Fibroblast of the aortic adventitia (primary cell): ENCODE data around the gene SPA17. TPM values are rescaled to one million over a fixed set of nuclear protein-coding genes. Genes with fewer than 3 reads are reported as not detected.
A peak's percentile ranks its signal among the peaks of the same experiment; 100 is the strongest.

ENCODE experiments used
- DNase-seq: peaks from one replicate; pipeline ENCODE4 v3.0.0-alpha.2; 2010; ENCODE audit warnings: low read depth
- H3K4me3 ChIP-seq: 2 replicates; pipeline ENCODE4 v1.5.1; 2011; ENCODE audit warnings: low read depth, mild to moderate bottlenecking, control low read depth, low read length, moderate library complexity
- total RNA-seq: library from RNA; depleted of rRNA; stranded (reverse); fragments of >200 nt; gene quantifications from 2 replicates; pipeline ENCODE4 v1.2.3, GENCODE V29; 2012; ENCODE audit warnings: low replicate concordance
- TF ChIP-seq, protein P1 (sequence below): IDR thresholded peaks from 2 replicates; pipeline ENCODE4 v1.5.1; 2011; ENCODE audit warnings: mild to moderate bottlenecking, low read length, control low read depth, inconsistent platforms; ENCODE audit not compliant: insufficient read depth

Gene SPA17
- total RNA-seq, 1 donor = 9.1 TPM

DNA sequence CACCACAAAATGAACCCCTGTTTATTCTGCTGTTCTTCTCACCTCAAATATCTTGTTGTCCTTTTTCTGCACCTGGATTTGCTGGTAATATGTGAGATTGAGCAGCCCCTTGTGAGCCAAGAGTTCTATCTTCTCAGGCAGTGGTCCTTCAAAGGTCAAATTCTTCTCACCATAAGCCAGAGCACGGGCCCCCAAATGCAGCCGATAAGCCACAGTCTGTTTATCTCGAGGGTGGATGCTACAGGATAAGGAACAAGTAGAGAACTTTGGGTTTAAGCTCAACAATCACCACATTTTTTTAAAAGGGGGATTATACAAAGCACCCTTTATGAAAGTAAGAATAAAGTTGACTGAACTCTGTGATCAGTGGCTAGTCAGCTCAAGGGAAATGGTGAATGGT lies 35.2 kb upstream of the SPA17 start:
- TF ChIP-seq, protein P1, sequence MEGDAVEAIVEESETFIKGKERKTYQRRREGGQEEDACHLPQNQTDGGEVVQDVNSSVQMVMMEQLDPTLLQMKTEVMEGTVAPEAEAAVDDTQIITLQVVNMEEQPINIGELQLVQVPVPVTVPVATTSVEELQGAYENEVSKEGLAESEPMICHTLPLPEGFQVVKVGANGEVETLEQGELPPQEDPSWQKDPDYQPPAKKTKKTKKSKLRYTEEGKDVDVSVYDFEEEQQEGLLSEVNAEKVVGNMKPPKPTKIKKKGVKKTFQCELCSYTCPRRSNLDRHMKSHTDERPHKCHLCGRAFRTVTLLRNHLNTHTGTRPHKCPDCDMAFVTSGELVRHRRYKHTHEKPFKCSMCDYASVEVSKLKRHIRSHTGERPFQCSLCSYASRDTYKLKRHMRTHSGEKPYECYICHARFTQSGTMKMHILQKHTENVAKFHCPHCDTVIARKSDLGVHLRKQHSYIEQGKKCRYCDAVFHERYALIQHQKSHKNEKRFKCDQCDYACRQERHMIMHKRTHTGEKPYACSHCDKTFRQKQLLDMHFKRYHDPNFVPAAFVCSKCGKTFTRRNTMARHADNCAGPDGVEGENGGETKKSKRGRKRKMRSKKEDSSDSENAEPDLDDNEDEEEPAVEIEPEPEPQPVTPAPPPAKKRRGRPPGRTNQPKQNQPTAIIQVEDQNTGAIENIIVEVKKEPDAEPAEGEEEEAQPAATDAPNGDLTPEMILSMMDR = no peak
- H3K4me3 ChIP-seq = no peak overlapping the region
- no peak for DNase-seq

DNA sequence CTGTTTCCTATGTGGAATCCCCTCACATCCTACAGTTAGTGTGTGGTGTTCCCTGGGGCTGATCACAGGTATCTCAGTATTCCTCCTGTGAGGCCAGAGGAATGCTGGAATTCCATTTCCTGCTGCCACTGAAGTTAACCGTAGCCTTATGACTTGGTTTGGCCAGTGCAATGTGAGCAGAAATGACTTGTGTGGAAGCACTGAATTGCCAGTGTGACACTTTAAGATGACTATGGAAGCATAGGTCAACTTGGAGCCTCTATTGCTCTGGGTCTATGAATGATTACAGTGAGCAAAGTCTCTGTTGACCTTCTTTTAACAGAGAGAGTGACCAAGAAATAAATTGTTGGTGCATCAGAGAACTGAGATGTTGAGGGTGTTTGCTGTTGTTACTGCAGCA lies 34.5 kb upstream of the SPA17 start:
- no peak overlapping the region for H3K4me3 ChIP-seq
- no peak for DNase-seq
- TF ChIP-seq, protein P1 = no peak

DNA sequence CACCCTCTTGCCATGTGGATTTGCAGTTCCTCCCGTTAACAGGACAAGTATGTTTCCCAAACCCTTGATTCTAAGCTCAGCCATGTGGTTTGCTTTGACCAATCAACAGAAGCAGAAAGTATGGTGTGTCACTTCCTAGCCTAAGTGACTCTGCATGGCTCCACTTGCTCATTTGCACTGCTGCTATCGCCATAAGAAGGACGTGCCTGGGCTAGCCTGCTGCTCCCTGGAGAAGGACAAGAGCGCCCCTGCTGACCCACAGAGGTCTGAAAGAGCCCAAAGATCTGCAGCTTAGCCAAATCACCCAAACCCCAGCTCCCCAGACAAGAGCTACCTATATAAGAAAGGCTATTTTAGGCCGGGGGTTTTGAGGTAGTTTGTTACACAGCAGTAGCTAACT lies 33.0 kb upstream of the SPA17 start:
- no peak for DNase-seq
- no peak overlapping the region for H3K4me3 ChIP-seq
- TF ChIP-seq, protein P1 = no peak

DNA sequence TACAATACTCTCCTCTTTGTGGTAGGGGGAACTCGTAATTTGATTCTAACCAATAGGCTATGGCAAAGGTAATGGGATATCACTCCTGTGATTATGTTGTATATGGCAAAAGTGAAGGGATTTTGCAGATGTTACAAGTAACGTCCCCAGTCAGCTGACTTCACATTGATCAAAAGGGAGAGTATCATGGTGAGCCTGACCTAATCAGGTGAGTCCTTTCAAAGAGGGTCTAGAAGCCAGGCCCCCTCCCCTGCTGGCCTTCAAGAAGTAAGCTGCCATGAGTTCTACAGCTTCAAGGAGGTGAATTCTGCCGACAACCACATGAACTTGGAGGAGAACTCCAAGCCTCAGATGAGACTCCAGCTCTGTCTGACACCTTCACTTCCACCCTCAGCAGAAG lies 31.1 kb upstream of the SPA17 start:
- DNase-seq = no peak
- no peak overlapping the region for H3K4me3 ChIP-seq
- TF ChIP-seq, protein P1 = no peak

DNA sequence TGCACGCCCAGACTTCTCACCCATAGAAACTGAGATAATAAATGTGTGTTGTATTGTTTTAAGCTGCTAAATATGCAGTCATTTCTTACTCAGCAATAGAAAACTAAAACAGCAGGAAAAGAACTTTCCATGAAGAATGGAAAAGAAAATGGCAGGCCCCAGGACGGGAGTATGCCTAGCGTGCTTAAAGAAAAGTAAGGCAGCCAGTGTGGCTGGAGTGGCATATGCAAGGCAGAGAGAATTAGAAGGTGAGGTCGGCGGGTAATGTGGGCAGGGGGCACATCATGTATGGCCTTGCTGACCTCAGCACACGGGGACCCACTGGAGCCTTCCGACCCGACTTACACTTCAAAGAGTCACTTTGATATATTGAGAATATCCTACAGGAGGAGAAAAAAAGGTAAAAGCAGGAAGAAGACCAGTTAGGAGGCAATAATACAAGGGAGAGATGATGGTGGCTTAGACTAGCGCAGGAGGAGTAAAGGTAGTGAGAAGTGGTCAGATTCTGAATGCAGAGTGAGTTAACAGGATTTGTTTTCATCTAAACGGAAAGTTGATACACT lies 30.6 kb upstream of the SPA17 start:
- peak overlapping the region; percentile 29 for H3K4me3 ChIP-seq
- no peak for DNase-seq
- TF ChIP-seq, protein P1 = no peak

DNA sequence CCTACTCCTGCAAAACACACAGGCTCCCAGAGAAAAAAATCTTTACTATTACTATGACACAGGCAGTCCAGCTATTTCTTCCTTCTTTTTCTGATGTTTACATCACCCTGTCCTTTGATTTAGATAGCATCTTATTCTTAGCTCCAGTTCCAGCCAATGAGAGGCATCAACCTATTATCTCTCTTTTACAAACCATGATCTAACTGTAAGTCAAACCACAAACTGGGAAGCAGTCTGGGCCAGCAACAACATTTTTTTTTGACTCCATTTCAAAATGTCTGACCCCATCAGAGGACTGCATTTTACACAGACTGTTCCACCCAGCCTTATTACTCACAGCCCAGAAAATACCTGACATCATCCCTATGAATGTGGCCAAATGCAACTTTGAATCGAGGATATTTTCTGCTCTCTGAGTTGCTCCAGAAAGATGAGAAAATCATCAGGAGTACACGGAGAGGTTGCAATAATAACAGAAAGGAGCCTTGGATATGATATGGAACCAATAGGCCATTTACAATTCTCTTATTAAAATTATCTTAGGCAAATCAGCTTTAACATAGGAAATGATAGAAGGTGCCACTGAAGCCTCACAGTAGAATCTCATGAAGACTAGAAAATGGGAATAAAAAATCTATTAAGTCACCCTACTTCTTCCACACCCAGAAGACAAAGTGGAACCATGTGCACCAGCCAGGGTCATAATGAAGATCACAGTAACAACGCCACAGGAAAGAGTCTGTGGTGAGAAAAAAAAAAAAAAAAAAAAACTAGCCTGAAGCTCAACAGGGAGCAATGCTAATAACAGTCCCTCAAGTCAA lies 29.9 kb upstream of the SPA17 start:
- H3K4me3 ChIP-seq = peak overlapping the region; percentile 29
- peak; percentile 99 for DNase-seq
- TF ChIP-seq, protein P1 = no peak
